HG03095 (cell line): ENCODE results near the gene STRIP1.
"Not testable (repeated sequence)": the region's sequence is repeated elsewhere in the genome, so short reads cannot be mapped to it uniquely, and the experiment has no call there.

Experiments
- ATAC-seq: cut with Tn5 transposase; IDR thresholded peaks from one replicate; pipeline ENCODE4 v1.9.1; 2021; ENCODE audit warnings: moderate library complexity; ENCODE audit not compliant: unreplicated experiment

Gene STRIP1

DNA sequence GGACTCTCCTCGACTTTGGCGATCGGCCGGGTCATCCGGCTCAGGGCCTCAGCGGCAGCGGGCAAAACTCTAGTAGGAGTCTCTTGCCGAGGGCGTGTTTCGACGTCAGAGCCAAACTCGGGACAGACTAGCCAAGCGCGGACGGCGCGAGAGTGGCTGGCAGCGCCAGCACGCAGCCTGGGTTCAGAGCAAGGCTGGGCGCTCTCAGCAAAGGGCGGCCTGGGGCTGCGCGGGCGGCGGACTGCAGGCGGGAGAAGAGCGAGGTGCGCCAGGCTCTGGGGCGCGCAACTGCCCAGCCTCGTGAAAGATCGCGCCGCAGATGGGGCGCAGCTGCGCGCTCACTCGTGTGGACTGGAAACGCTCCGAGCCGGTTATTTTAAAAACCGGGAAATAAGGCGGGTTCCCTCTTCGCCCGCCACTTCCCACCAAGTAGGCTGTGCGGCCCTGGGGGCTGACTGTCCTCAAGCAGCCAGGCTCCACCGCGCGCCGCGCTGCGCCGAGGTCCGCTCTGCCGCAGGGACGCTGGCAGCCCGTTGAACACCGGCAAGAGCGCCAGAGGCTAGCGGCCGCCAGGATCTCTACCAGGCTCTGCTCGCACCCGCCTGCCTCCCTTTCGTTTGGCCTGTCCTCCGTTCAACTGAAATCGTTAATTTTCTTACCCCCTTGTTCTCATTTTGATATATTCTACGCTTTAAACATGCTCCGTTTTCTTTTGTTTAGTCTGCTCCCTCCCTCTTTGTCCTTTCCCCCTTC, 33.6 kb downstream of the STRIP1 start:
- no peak for ATAC-seq

DNA sequence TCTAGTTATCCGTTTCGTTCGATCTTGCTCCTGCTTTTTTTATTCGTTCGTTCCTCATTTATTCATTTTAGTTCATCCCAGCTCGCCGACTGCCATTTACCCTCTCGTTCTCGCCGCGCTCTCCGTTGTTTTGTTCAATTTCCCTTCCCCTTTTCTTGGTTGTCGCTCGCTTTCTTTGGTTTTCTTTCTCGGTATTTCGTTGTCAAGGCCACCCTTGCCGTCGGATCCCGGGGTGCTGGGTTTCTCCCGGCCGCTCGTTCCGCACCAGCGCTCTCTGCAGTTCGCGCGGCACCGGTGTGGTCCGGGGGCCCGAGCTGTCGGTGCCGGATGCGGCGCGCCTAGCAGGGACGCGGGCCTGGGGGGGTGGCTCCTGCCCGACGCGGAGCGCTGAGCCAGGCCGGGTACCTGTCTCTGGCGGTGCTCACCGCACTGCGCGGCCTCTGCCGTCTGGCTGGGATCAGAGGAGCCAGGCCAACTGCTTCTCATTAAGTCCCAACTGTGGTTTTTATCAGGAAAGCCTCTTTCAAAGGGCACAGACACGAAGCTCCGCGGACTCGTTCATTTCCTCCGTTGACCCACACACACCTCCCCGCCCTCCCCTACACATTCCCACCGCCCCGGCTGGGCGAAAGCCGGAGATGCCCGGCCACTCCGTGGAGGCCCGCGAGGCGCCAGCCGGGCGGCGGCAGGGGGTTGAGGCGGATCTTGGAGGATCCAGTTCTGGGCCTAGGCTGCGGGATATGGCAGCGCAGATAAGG, 34.4 kb downstream of the STRIP1 start:
- ATAC-seq, result no peak

DNA sequence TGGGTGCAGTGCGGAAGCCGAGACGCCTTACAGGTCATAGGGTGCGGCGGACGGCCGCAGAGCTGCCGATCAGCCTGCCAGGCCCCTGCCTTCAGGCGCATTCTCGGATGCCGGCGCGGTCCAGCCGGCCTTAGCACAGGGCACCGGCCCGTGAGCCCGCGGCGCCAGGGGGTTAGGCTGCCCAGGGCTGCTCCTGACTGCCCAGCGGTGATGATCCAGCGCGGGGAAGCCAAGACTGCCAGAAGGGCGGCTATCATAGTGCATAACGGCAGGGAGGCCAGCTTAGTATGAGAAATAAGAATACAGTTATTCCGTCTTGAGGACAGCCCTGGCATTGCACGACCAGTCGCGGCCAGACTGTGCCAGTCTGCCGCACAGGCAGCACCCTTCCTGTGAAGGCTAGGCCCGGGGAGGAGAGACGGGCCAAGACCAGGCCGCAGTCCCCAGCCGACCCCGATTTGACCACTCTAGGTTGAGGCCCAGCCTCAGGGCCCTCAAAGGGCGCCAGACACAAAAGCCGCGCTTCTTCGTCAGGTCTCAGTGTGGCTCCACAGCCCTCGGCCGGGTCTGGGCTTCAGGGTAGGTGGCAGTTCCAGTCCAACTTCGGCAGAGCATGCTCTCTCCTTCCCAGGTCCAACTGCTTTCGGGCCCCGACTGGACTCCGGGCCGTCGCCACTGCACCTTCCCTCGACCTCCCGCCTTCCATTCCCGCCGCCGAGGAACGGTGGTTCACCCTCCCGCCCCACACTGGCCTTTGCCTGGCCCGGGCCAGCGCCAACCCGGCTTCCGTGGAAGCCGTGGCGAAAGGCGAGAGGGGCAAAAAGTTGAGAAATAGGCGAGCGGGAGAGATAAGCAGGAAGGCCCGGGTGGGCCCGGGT, 35.2 kb downstream of the STRIP1 start:
- no peak for ATAC-seq

- ATAC-seq, result no peak
These were observed 35.9 kb downstream of the STRIP1 start for GRCh38 chr1:110070282-110070669.

DNA sequence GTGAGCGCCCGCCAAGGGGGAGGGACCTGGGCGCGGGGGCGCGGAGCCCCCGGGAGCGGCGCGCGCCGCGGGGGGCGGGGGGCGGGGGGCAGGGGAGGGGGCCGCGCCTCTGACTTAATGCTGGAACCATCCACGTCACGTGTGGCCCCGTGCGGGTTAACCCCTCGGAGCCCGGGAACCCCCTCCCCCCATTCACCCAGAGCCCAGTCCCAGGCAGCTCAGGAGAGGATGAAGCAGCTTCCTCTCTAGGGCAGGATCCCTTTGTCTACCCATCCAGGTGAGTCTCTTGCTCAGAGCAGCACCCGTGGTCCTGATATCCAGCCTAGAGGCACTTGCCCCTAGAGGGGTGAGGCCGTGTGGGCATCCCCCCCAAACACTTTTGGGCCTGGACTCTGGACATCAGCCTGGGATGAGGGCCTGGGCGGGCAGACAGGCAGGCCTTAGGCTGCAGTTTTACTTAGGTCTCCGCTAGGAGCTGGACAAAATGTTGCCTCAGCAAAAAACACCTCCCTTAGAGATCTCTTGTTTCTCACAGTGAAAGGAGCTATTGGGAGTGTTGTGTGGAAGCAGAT, 36.3 kb downstream of the STRIP1 start, which contains the start of gene ALX3:
Gene ALX3, minus strand, starts transcription at position 2 of the 572 bp plus-strand sequence. CDS start 60 bp downstream, outside the sequence.
- ATAC-seq, result no peak

GRCh38 chr1:110074166-110074565, 39.7 kb downstream of the STRIP1 start:
- no peak for ATAC-seq

DNA sequence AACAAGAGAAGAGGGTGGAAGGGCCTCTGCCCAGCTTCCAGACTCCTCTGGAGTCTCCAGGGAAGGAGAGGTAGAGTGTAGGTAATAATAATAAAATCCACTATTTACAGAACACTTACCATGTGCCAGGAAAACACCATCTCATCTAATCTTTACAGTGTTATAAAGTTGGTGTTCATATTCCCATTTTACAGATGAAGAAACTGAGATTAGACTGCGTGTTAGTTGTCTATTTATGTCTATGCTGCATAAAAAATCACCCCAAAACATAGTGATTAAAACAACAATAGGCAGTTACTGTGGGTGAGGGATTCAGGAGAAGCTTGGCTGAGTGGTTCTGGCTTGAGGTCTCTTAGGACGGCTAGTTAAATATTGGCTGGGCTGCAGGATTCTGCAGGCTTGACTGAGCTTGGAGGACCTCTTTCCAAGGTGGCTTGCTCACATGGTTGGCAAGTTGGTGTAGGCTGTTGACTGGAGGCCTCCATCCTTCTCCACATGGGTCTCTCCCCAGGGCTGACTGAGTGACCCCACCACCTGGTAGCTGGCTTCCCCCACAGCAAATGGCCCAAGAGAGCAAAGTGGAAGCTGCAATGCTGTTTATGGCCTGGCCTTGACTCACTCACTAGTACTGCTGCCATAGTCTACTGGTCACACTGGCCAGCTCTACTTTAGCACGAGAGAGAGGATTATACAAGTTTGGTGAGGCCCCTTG, 42.5 kb downstream of the STRIP1 start:
- no peak for ATAC-seq

GRCh38 chr1:110079995-110080394, 45.6 kb downstream of the STRIP1 start:
- ATAC-seq, result not testable (repeated sequence)

DNA sequence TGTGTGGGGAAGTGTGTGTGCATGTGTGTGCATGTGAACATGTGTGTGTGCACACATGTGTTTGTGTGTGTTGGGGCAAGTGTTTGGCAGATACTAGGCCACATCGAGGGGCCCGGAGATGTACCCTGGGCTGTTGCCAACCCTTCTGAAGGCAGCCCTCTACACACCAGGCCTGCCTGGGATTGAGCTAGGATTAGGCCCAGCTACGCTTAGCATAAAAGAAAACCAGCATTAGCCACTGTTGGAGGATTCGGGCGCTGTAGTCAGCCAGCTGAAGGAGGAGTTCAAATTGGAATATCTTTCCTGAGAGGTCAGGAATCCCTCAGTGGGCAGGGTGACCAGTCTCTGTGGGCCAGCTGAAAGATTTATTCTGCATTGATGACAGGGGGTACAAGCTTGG, 46.6 kb downstream of the STRIP1 start:
- ATAC-seq, result no peak

DNA sequence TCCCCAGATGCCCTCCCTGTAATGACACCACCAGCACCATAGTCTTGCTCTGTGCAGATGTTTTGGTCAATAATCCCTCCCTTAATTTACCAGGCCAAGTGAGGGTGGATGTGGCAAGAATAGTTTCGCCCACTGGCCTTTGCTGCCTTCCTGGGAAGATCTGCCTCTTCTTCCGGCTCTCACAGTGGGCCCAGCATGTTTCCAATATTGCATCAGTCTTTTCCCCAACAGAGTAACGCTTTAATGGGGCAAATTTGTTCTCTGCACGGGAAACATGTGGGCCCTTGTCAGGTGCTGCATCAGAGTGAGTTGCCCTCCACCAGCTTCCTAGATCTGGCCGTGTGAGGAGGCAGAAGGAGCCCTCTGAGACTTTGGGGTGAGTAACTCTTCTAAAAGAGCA, 48.1 kb downstream of the STRIP1 start:
- no peak for ATAC-seq

- no peak for ATAC-seq
These were observed 48.8 kb downstream of the STRIP1 start for GRCh38 chr1:110083061-110083865.

DNA sequence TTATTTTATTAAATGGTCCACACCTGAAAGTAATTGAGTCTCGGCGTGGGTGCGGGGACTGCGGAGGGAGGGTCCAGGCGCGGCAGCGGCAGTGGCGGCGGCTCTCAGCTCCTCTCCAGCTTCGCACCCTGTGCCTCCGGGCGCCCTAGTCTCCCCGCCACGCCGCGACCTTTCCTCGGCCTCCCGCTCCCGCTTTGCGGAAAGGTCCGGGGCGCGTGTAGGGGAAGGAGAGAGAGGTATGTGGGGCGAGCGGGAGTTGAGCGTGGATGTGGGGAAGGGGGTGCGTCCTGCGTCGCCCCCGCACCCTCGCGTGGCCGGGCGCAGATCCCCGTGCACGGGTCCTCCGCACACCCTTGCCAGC, 49.4 kb downstream of the STRIP1 start:
- no peak for ATAC-seq

DNA sequence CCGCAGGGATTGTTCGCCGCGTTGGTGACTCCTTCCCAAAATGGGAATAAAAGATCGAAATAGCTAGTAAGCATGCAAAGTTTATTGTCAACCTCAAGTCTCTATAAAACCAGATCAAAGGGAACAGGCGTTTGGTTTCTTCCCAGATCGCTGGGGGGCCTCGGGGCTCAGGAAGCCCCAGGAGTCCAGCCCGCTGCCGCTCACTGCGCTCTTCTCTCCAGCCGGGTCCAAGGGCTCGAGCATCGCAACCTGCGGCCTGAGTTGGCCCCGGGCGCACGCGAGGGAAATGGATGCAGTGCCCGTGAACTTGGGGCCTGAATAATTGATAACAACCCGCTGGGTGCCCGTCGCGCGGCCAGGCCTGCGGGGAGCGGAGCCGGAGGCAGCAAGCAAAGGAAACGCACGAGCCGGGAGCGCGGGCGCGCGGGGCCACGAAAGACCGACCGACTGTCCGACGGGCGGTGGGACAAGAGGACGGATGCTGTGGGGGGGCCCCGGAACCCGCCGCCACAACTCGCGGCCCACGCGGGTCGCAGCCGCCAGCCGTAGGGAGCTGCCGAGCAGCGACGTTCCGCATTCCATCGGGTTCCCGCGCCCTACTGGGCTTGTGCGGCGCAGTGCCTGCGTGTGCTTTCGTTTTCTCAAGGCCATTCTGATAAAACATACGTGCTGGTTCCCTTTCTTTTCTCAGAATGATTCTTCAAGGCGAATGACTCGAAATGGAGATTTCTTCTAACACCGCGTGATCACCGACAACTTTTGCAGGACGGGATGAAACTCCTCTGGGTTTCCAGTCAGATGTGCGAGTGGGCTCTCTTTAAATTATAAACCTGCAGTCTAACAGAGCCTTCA, 50.0 kb downstream of the STRIP1 start:
- no peak for ATAC-seq

GRCh38 chr1:110085671-110086070, 51.2 kb downstream of the STRIP1 start:
- ATAC-seq, result no peak

GRCh38 chr1:110086961-110087360, 52.5 kb downstream of the STRIP1 start:
- no peak for ATAC-seq

- ATAC-seq, result no peak
These were observed 53.7 kb downstream of the STRIP1 start for GRCh38 chr1:110087812-110088738.

DNA sequence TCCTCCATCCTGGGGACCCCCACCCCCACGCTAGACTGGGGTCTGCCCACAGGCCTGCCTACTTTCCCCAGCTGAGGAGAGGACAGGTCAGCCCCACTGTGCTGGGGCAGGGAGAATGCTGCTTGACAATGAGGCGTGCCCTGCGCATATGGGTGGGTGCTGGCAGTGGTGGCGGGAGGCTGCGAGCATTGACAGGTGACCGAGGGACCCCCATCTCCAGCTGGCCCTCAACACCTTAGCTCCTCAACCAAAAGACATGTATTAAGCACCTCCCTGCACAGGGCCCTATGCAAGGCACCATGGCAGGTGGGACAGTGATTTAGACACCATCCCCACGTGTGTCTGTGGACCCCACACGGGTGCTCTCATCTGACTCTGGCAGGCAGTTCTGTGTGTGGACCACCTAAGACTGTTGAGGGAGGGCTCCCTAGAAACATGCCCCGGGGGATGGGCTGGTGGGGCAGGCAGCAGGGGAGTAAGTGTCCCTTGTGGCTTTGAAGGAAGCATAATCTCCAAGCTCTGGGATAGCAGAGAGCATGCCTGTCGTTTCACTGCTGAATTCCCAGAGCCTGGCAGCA, 54.4 kb downstream of the STRIP1 start:
- no peak for ATAC-seq
